CD4-positive, CD25-positive, alpha-beta regulatory T cell (primary cell): ENCODE data around the gene DISP1. TPM values are rescaled to one million over a fixed set of nuclear protein-coding genes. Genes with fewer than 3 reads are reported as not detected.

ENCODE experiments used
- ATAC-seq, 2 donors: fragments of 150-1000 bp; cut with Tn5 transposase; one replicate each; pipeline ENCODE4 v1.10.0; 2021; ENCODE audit warnings: low read depth in 2 of 2, moderate number of reproducible peaks in 2 of 2, moderate library complexity in 1 of 2
- DNase-seq, 3 donors: peaks; one replicate each; pipeline versions ENCODE4 v3.0.0 to v3.0.0-alpha.2; 2012 to 2022; ENCODE audit warnings: mixed read lengths in 1 of 3
- H3K27ac ChIP-seq: one replicate; pipeline ENCODE4 v1.7.0; 2013; ENCODE audit warnings: mild to moderate bottlenecking, low read length; ENCODE audit not compliant: insufficient read depth, poor library complexity, severe bottlenecking
- H3K27me3 ChIP-seq: one replicate; pipeline ENCODE4 v1.7.0; 2013; ENCODE audit warnings: low read length; ENCODE audit not compliant: control insufficient read depth, insufficient read depth
- H3K36me3 ChIP-seq: one replicate; pipeline ENCODE4 v1.7.0; 2013; ENCODE audit warnings: mild to moderate bottlenecking, low read length, moderate library complexity; ENCODE audit not compliant: control insufficient read depth, insufficient read depth
- H3K4me1 ChIP-seq: 2 replicates; pipeline ENCODE4 v1.7.0; 2013; ENCODE audit warnings: mild to moderate bottlenecking, low read length; ENCODE audit not compliant: insufficient read depth, control insufficient read depth, poor library complexity, severe bottlenecking
- H3K4me3 ChIP-seq: one replicate; pipeline ENCODE4 v1.7.0; 2013; ENCODE audit warnings: low read depth, mild to moderate bottlenecking, low read length, moderate library complexity
- H3K9me3 ChIP-seq, 2 experiments: 1 replicate in 1 of 2; 2 replicates in 1 of 2; pipeline ENCODE4 v1.7.0; 2013; ENCODE audit warnings: low read length in 2 of 2, mild to moderate bottlenecking in 1 of 2, moderate library complexity in 1 of 2; ENCODE audit not compliant: control insufficient read depth in 2 of 2
- H3K27ac Mint-ChIP-seq, 3 donors: one replicate each; pipeline ENCODE4 v1.8.0; 2020 to 2022; ENCODE audit warnings: mild to moderate bottlenecking in 3 of 3, mixed read lengths in 3 of 3, moderate library complexity in 2 of 3
- H3K27me3 Mint-ChIP-seq: one replicate; pipeline ENCODE4 v1.8.0; 2022; ENCODE audit warnings: mild to moderate bottlenecking, mixed read lengths
- H3K36me3 Mint-ChIP-seq: one replicate; pipeline ENCODE4 v1.8.0; 2020; ENCODE audit warnings: mixed read lengths
- H3K4me1 Mint-ChIP-seq, 4 donors: one replicate each; pipeline ENCODE4 v1.8.0; 2020 to 2022; ENCODE audit warnings: mixed read lengths in 4 of 4, mild to moderate bottlenecking in 1 of 4
- H3K4me3 Mint-ChIP-seq, 4 donors: one replicate each; pipeline ENCODE4 v1.8.0; 2020 to 2022; ENCODE audit warnings: mild to moderate bottlenecking in 4 of 4, mixed read lengths in 4 of 4, moderate library complexity in 3 of 4
- H3K9me3 Mint-ChIP-seq, 7 donors: one replicate each; pipeline ENCODE4 v1.8.0; 2020 to 2022; ENCODE audit warnings: mixed read lengths in 7 of 7, mild to moderate bottlenecking in 3 of 7, moderate library complexity in 2 of 7
- polyA plus RNA-seq, 4 donors: library from polyadenylated mRNA; unstranded; fragments of 300-500 nt; fragmentation: Illumina TruSeq; gene quantifications; one replicate each; pipeline ENCODE4 v1.2.3, GENCODE V29; 2021
- total RNA-seq: library from RNA; stranded (reverse); gene quantifications from one replicate; pipeline ENCODE4 v1.2.3, GENCODE V29; 2022

DISP1 gene
- total RNA-seq (2.9 TPM), polyA plus RNA-seq (1 to 10 TPM; 1.1 to 2.0 (median 1.4) TPM)

DNA sequence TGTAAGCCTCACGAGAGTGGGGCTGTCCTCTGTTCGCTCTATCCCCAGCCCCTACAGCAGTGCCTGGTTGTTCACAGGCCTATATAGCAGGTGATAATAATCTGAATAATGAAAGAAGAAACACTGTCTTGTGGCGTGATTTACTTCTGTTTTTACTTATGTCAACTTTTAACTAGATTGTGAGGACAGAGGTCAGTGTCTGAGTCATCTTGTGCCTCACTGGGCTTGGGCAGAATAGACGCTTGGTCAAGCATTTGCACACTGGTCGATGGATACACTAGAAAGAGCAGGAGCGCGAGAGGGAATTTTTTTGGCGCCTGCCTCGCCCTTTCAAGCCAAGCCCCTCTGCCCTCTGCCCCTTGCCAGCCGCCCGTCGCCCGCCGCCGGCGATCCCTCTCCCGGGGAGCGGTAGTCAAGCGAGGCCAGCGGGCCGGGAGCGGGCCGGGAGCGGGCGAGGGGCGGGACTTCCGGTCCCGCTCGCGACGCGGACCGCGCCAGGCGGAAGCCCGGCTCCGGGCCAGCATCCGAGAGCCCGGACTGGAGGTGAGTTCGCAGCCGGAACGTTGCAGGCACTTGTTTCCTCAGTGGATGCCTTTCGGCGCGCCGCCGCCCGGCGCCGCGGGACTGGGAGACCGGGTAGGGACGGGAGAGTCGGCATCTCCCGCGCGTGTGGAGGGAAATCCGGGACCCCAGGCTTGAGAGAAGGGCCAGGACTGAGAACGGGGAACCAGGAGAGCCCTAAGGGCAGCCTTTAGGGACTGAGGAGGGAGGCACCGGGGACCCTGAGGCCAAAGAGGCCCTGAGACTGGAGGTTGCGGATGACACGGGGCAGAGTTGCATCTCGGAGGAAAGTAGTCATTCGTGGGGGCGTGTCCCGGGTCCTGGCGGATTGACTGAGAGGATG, at the start of gene DISP1:
TSS of gene DISP1 (plus strand) at position 504 of the 904 bp plus-strand sequence. CDS start 127,785 bp downstream, outside the sequence.
- peaks cover 4% of the 10 kb centered on the region for H3K36me3 Mint-ChIP-seq
- peak within 1 kb of the TSS; percentile 89 to 94 (median 93) for H3K27ac Mint-ChIP-seq
- peak within 1 kb of the TSS; percentile 94 for H3K4me3 ChIP-seq

DNA sequence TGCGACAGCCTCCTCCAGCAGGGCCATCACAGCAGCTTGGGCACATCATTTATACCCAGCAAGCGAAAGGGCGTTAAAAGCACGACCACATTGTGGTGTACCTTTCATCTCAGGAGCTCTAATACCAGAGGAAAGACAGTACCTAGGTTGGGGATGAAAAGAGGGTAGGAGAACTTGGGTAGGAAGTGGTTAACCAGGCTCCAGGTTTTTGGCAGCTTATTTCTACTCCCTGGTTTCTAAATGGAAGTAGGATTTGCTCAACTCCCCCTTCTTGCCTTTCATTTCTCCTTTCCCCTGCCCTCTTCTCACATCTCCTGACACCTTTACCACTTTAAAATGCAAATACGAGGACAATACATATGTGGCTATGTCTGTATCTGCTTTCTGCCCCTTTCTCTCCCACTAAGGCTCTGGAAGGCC, 47.7 kb upstream of the DISP1 start:
- Mint-ChIP-seq H3K27me3 (peaks cover 9% of the 10 kb centered on the region), H3K4me1 (peaks cover 0 to 2% (median 1%) of the 10 kb centered on the region in 4 donors), H3K9me3 (peaks cover 3 to 26% (median 9%) of the 10 kb centered on the region in 7 donors), H3K36me3 (no peaks in the 10 kb centered on the region), H3K4me3 (no peak overlapping the region), H3K27ac (no peak overlapping the region)
- Histone ChIP-seq H3K4me3 (no peak overlapping the region), H3K4me1 (no peaks in the 10 kb centered on the region), H3K27me3 (no peaks in the 10 kb centered on the region), H3K9me3 (peaks cover 10 to 18% of the 10 kb centered on the region in 2 experiments), H3K27ac (no peak overlapping the region), H3K36me3 (no peaks in the 10 kb centered on the region)
- DNase-seq: no peak
- no peak for ATAC-seq

More for the DNA sequence above, at the start of gene DISP1:
- no peaks in the 10 kb centered on the region for H3K27me3 ChIP-seq
- Mint-ChIP-seq H3K4me1 (peaks cover 6 to 36% (median 28%) of the 10 kb centered on the region in 4 donors), H3K27me3 (peaks cover 5% of the 10 kb centered on the region), H3K4me3 (peak within 1 kb of the TSS; percentile 91 to 95 (median 94)), H3K9me3 (peaks cover 0 to 2% (median 0%) of the 10 kb centered on the region in 7 donors)
- no peaks in the 10 kb centered on the region for H3K9me3 ChIP-seq
- H3K36me3 ChIP-seq: no peaks in the 10 kb centered on the region
- H3K4me1 ChIP-seq: peaks cover 16% of the 10 kb centered on the region
- H3K27ac ChIP-seq: peak within 1 kb of the TSS; percentile 64
- ATAC-seq (peak; percentile 87 to 89), DNase-seq (peak; percentile 61 to 88 (median 65))

DNA sequence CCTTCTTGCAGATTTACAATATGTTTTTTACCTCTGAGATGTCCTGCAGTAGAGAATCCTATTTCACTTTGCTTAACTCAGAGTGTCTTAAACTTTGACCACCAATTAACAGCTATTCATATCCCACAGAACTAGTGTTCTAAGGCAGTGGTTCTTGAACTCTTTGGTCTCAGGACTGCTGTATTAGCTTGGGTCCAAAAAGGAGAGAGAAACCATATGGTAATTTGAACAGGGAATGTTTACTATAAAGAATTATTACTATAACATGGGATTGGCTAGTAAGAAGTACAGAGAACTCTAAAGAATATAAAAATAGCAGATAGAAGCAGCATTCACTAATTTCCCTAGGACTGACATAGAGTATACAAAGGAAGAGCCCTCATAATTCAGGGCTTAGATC, 46.2 kb upstream of the DISP1 start:
- Histone ChIP-seq H3K27me3 (no peaks in the 10 kb centered on the region), H3K36me3 (no peaks in the 10 kb centered on the region), H3K9me3 (peaks cover 10 to 18% of the 10 kb centered on the region in 2 experiments), H3K4me3 (no peak overlapping the region), H3K4me1 (no peaks in the 10 kb centered on the region), H3K27ac (no peak overlapping the region)
- no peaks in the 10 kb centered on the region for H3K36me3 Mint-ChIP-seq
- no peak overlapping the region for H3K27ac Mint-ChIP-seq
- DNase-seq: no peak
- peaks cover 0 to 14% (median 3%) of the 10 kb centered on the region in 4 donors for H3K4me1 Mint-ChIP-seq
- H3K27me3 Mint-ChIP-seq: peaks cover 9% of the 10 kb centered on the region
- H3K9me3 Mint-ChIP-seq: peaks cover 3 to 25% (median 9%) of the 10 kb centered on the region in 7 donors
- H3K4me3 Mint-ChIP-seq: peak overlapping the region in 1 of 4 donors; percentile 61
- no peak for ATAC-seq

DNA sequence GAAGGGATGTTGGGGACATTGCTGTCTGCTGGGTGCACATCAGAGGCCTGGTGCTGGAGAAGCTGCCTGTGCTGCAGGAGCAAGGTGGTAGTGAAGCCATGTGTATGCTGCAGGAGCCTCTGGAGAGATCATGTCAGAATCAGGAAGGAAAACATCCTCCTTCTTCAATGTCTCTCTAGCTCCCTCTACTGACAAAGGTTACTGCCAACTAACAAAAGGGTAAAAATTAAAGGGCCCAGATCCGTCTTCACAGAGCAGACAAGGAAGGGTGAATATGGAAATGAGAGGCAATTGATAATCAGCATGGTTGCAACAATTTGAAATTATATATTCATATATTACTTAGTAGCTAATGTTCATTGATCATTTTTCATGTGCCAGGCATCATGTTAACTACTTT, 45.7 kb upstream of the DISP1 start:
- Histone ChIP-seq H3K9me3 (peaks cover 10 to 18% of the 10 kb centered on the region in 2 experiments), H3K4me1 (no peaks in the 10 kb centered on the region), H3K4me3 (no peak overlapping the region), H3K27ac (no peak overlapping the region), H3K27me3 (no peaks in the 10 kb centered on the region), H3K36me3 (no peaks in the 10 kb centered on the region)
- Mint-ChIP-seq H3K27ac (no peak overlapping the region), H3K27me3 (peaks cover 9% of the 10 kb centered on the region), H3K36me3 (no peaks in the 10 kb centered on the region), H3K4me1 (peaks cover 0 to 14% (median 3%) of the 10 kb centered on the region in 4 donors), H3K4me3 (no peak overlapping the region), H3K9me3 (peaks cover 3 to 25% (median 9%) of the 10 kb centered on the region in 7 donors)
- ATAC-seq: no peak
- DNase-seq: peak in 1 of 3 donors; percentile 23

DNA sequence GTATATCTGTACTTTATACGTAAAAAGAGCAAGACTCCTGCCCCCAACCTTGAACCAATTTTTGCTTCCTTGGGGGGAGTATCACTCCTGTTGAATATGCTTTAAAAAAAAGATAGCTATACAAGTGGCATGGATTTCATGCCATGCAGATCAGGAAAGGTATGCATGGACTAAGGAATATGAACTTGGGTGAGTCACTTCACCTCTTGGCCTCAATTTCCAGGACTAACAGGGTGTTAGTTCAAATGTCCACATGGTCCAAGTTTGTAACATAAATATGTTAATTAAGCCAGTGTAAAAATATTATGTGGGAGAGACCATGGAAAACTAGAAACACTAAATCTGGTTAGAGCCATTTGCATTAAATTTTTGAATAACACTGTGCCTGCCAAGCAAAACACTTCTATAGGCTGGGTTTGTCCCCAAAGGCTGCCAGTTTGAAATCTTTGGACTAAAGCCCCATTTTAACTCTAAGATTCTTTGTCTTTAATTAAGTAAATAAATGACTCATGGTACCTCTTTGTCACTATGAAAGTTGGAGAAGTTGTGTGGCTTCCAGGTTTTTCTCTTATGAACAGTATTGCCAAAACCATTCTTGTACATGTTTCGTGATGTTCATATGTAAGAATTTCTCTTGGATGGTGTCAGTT, 44.7 kb upstream of the DISP1 start:
- Histone ChIP-seq H3K36me3 (no peaks in the 10 kb centered on the region), H3K9me3 (peaks cover 10 to 18% of the 10 kb centered on the region in 2 experiments), H3K27me3 (no peaks in the 10 kb centered on the region), H3K4me1 (no peaks in the 10 kb centered on the region), H3K27ac (no peak overlapping the region), H3K4me3 (no peak overlapping the region)
- DNase-seq (no peak), ATAC-seq (no peak)
- no peaks in the 10 kb centered on the region for H3K36me3 Mint-ChIP-seq
- H3K27ac Mint-ChIP-seq: peak overlapping the region in 1 of 3 donors; percentile 53
- peaks cover 9% of the 10 kb centered on the region for H3K27me3 Mint-ChIP-seq
- peaks cover 0 to 14% (median 3%) of the 10 kb centered on the region in 4 donors for H3K4me1 Mint-ChIP-seq
- H3K9me3 Mint-ChIP-seq: peaks cover 3 to 25% (median 10%) of the 10 kb centered on the region in 7 donors
- H3K4me3 Mint-ChIP-seq: no peak overlapping the region

DNA sequence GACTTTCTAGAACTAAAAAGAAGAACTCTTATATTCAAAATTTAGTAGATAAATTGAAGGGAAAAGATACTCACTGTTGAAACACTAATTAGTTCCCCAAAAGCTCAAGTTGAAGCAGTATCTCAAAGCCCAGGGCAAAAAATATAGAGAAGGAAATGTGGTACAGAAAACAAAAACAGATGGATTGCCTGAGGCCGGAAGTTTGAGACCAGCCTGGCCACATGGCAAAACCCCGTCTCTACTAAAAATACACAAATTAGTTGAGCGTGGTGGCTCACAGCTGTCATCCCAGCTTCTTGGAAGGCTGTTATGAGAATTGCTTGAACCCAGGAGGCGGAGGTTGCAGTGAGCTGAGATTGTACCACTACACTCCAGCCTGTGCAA, 41.9 kb upstream of the DISP1 start:
- Histone ChIP-seq H3K36me3 (no peaks in the 10 kb centered on the region), H3K4me1 (no peaks in the 10 kb centered on the region), H3K4me3 (no peak overlapping the region), H3K9me3 (peaks cover 10 to 18% of the 10 kb centered on the region in 2 experiments), H3K27ac (no peak overlapping the region), H3K27me3 (no peaks in the 10 kb centered on the region)
- Mint-ChIP-seq H3K27ac (peak overlapping the region in 2 of 3 donors; percentile 67 to 72), H3K36me3 (no peaks in the 10 kb centered on the region), H3K4me1 (peaks cover 0 to 14% (median 3%) of the 10 kb centered on the region in 4 donors), H3K9me3 (peaks cover 0 to 18% (median 7%) of the 10 kb centered on the region in 7 donors), H3K27me3 (peaks cover 15% of the 10 kb centered on the region), H3K4me3 (peak overlapping the region in 1 of 4 donors; percentile 81)
- peak in 1 of 2 donors; percentile 46 for ATAC-seq
- peak in 1 of 3 donors; percentile 74 for DNase-seq

- Mint-ChIP-seq H3K4me3 (no peak overlapping the region), H3K36me3 (no peaks in the 10 kb centered on the region), H3K4me1 (peaks cover 0 to 10% (median 2%) of the 10 kb centered on the region in 4 donors), H3K9me3 (peaks cover 0 to 3% (median 0%) of the 10 kb centered on the region in 7 donors), H3K27me3 (peaks cover 22% of the 10 kb centered on the region), H3K27ac (no peak overlapping the region)
- H3K9me3 ChIP-seq: no peaks in the 10 kb centered on the region
- no peaks in the 10 kb centered on the region for H3K36me3 ChIP-seq
- H3K27me3 ChIP-seq: peaks cover 3% of the 10 kb centered on the region
- DNase-seq (no peak), ATAC-seq (no peak)
- H3K4me1 ChIP-seq: no peaks in the 10 kb centered on the region
- H3K4me3 ChIP-seq: no peak overlapping the region
- no peak overlapping the region for H3K27ac ChIP-seq
These were observed 37.4 kb upstream of the DISP1 start for GRCh38 chr1:222777463-222777862.
